Measurements from ENCODE around the gene DEDD. TPM values are rescaled to one million over a fixed set of nuclear protein-coding genes. Genes with fewer than 3 reads are reported as not detected.

Gene DEDD
- total RNA-seq, 4 donors from 2014 or later = 20.1 to 48.8 (median 27.0) TPM

DNA sequence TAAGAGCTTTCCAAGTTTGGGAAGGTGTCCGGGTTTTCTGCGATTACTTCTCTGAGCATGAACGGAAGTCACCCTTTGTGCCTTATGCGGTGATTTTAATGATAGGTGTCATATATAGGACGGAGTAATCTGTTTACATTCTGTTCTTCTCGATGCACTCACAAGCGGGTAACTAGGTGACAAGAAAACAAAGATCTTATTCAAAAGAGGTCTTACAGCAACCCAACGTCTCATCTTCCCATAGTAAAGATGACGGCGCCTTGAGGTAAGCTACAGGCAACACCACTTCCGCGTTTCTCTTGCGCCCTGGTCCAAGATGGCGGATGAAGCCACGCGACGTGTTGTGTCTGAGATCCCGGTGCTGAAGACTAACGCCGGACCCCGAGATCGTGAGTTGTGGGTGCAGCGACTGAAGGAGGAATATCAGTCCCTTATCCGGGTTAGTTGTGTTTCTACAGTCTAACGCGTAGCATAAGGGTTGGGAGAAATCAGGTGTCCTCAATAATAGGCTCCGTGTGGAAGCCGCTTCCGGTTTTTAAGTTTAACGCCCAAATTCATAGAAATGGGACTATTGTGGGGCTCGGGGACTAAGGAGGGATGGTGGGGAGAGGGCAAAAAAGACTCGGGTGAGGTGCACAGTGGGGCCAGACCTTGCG lies 21.3 kb upstream of the DEDD start, which contains the start of gene UFC1:
Gene UFC1 (plus strand): TSS at position 297 of the 656 bp plus-strand sequence. CDS start 20 bp downstream, at position 317.
- Histone ChIP-seq H3K36me3 (peaks cover 0 to 17% (median 0%) of the 10 kb centered on the region in 3 donors), H3K4me1 (peaks cover 0 to 25% (median 13%) of the 10 kb centered on the region in 4 donors), H3K9me3 (no peaks in the 10 kb centered on the region), H3K27me3 (no peaks in the 10 kb centered on the region), H3K27ac (peak within 1 kb of the TSS; percentile 92 to 98 (median 94)), H3K4me3 (peak within 1 kb of the TSS; percentile 57 to 84 (median 70))
- WGBS, 2 donors = 1% methylated on average over 33 of the region's 33 CpGs
- peak; percentile 66 to 80 for DNase-seq (ENCODE audit: low spot score in 2 of 2)
- TF ChIP-seq POLR2A (IDR thresholded peaks at IDR 0.05) (peak; percentile 10 to 23), EP300 (IDR thresholded peaks at IDR 0.05) (peak in 1 of 2 donors; percentile 88)
- TF ChIP-seq, protein P1, sequence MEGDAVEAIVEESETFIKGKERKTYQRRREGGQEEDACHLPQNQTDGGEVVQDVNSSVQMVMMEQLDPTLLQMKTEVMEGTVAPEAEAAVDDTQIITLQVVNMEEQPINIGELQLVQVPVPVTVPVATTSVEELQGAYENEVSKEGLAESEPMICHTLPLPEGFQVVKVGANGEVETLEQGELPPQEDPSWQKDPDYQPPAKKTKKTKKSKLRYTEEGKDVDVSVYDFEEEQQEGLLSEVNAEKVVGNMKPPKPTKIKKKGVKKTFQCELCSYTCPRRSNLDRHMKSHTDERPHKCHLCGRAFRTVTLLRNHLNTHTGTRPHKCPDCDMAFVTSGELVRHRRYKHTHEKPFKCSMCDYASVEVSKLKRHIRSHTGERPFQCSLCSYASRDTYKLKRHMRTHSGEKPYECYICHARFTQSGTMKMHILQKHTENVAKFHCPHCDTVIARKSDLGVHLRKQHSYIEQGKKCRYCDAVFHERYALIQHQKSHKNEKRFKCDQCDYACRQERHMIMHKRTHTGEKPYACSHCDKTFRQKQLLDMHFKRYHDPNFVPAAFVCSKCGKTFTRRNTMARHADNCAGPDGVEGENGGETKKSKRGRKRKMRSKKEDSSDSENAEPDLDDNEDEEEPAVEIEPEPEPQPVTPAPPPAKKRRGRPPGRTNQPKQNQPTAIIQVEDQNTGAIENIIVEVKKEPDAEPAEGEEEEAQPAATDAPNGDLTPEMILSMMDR (IDR thresholded peaks at IDR 0.05) = peak in 1 of 5 experiments; percentile 12

DNA sequence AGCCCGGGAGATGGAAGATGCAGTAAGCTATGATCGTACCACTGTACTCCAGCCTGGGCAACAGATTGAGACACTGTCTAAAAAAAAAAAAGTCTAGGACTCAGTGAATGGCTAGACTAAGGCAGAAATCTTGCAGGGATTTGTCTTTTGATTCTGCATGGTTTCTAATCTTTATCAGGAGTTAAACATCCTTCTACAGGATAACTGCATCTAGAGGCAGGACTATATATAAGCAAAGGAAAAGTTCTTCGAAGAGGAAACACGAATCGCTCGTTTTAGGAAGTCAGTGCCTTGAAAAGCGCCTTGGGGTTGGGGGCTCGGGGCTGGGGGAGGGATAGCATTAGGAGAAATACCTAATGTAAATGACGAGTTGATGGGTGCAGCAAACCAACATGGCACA lies 20.7 kb upstream of the DEDD start:
- Histone ChIP-seq H3K36me3 (peaks cover 0 to 15% (median 0%) of the 10 kb centered on the region in 3 donors), H3K9me3 (no peaks in the 10 kb centered on the region), H3K27me3 (no peaks in the 10 kb centered on the region), H3K27ac (peak overlapping the region; percentile 92 to 98 (median 94)), H3K4me1 (peaks cover 0 to 20% (median 10%) of the 10 kb centered on the region in 4 donors), H3K4me3 (peak overlapping the region; percentile 57 to 84 (median 70))
- DNase-seq (ENCODE audit: low spot score in 2 of 2) = no peak
- TF ChIP-seq POLR2A (IDR thresholded peaks at IDR 0.05) (no peak), EP300 (IDR thresholded peaks at IDR 0.05) (no peak)
- TF ChIP-seq, protein P1 (IDR thresholded peaks at IDR 0.05) = no peak
- 18 to 20% methylated on average over 9 of the region's 9 CpGs for WGBS, 2 donors

GRCh38 chr1:161145832-161146231 lies 13.4 kb upstream of the DEDD start:
- no peak overlapping the region for H3K4me3 ChIP-seq
- 77 to 83% methylated on average over 3 of the region's 3 CpGs for WGBS, 2 donors

DNA sequence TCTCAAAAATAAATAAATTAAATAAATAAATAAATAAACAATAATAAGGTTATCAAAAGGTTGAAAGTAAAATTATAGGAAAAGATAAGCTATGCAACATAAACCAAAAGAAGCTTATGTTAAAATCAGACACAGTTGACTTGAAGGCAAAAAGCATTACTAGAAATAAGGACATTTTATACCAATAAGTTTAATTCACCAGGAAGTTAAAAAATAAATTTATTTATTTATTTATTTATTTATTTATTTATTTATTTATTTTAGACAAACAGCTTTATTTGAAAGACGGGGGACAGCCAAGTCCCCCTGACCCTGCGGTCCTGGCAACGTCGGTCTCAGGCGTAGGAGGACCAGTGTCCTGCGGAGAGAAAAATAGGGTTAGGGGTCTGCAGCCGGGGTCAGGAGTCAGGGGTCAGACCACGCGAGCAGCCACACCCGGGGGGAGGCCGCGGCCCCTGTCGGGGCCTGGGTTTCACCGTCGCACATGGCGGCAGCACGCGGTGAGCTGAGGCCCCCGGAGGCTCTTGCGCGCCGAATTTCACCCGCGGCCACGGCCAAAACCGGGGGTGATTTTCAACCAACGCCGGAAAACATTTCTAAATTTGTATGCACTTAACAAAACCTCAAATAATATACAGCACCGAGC lies 8.4 kb upstream of the DEDD start:
- peaks cover 0 to 10% (median 0%) of the 10 kb centered on the region in 4 donors for H3K4me1 ChIP-seq
- WGBS, 2 donors = 89 to 93% methylated on average over 29 of the region's 29 CpGs
- H3K4me3 ChIP-seq = no peak overlapping the region
- no peaks in the 10 kb centered on the region for H3K27me3 ChIP-seq
- no peaks in the 10 kb centered on the region for H3K9me3 ChIP-seq
- no peak overlapping the region for H3K27ac ChIP-seq
- no peak for DNase-seq (ENCODE audit: low spot score in 2 of 2)
- H3K36me3 ChIP-seq = no peaks in the 10 kb centered on the region
- TF ChIP-seq EP300 (IDR thresholded peaks at IDR 0.05) (no peak), POLR2A (IDR thresholded peaks at IDR 0.05) (no peak)
- TF ChIP-seq, protein P1 (IDR thresholded peaks at IDR 0.05) = no peak

More at GRCh38 chr1:161145832-161146231, 13.4 kb upstream of the DEDD start:
- no peaks in the 10 kb centered on the region for H3K36me3 ChIP-seq
- no peaks in the 10 kb centered on the region for H3K4me1 ChIP-seq
- H3K27me3 ChIP-seq = no peaks in the 10 kb centered on the region
- TF ChIP-seq, protein P1 (IDR thresholded peaks at IDR 0.05) = no peak
- TF ChIP-seq POLR2A (IDR thresholded peaks at IDR 0.05) = no peak
- H3K9me3 ChIP-seq = no peaks in the 10 kb centered on the region
- no peak overlapping the region for H3K27ac ChIP-seq
- no peak for DNase-seq (ENCODE audit: low spot score in 2 of 2)

- Histone ChIP-seq H3K36me3 (no peaks in the 10 kb centered on the region), H3K27me3 (no peaks in the 10 kb centered on the region), H3K27ac (no peak overlapping the region), H3K4me3 (no peak overlapping the region), H3K4me1 (peaks cover 0 to 11% (median 0%) of the 10 kb centered on the region in 4 donors), H3K9me3 (no peaks in the 10 kb centered on the region)
- 15% methylated on average over 1 of the region's 1 CpG for WGBS, 2 donors
- TF ChIP-seq, protein P1 (IDR thresholded peaks at IDR 0.05) = peak; percentile 14 to 39 (median 32)
- TF ChIP-seq POLR2A (IDR thresholded peaks at IDR 0.05) (no peak), EP300 (IDR thresholded peaks at IDR 0.05) (no peak)
- DNase-seq (ENCODE audit: low spot score in 2 of 2) = peak in 1 of 2 donors; percentile 72
These were observed 7.3 kb upstream of the DEDD start for GRCh38 chr1:161139766-161140165.
